ENCODE results near the gene SPIB.
"Not testable (repeated sequence)": the region's sequence is repeated elsewhere in the genome, so short reads cannot be mapped to it uniquely, and the experiment has no call there.

DNA sequence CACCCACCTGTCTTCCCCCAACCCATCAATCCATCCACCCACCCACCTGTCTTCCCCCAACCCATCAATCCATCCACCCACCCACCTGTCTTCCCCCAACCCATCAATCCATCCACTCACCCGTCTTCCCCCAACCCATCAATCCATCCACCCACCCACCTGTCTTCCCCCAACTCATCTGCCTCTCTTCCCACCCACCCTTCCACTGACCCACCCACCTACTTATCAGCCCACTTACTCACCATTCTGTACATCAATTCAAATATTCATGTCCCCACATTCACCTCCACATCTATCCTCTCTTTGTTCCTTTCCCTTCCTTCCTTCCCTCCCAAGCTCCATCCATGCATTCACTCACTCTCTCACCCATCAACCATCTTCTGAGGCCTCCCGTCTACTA lies 20.4 kb downstream of the SPIB start:
- TF ChIP-seq, protein P1, sequence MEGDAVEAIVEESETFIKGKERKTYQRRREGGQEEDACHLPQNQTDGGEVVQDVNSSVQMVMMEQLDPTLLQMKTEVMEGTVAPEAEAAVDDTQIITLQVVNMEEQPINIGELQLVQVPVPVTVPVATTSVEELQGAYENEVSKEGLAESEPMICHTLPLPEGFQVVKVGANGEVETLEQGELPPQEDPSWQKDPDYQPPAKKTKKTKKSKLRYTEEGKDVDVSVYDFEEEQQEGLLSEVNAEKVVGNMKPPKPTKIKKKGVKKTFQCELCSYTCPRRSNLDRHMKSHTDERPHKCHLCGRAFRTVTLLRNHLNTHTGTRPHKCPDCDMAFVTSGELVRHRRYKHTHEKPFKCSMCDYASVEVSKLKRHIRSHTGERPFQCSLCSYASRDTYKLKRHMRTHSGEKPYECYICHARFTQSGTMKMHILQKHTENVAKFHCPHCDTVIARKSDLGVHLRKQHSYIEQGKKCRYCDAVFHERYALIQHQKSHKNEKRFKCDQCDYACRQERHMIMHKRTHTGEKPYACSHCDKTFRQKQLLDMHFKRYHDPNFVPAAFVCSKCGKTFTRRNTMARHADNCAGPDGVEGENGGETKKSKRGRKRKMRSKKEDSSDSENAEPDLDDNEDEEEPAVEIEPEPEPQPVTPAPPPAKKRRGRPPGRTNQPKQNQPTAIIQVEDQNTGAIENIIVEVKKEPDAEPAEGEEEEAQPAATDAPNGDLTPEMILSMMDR (optimal IDR thresholded peaks at IDR 0.05 in 1 of 3, IDR thresholded peaks at IDR 0.05 in 1 of 3, conservative IDR thresholded peaks at IDR 0.05 in 1 of 3; ENCODE audit: extremely low read depth in 1 of 3, insufficient read depth in 2 of 3, low read length in 3 of 3) = not testable (repeated sequence)
- not testable (repeated sequence) for TF ChIP-seq EZH2 (IDR thresholded peaks at IDR 0.05; ENCODE audit: low read length)
